Inflammatory macrophage treated with lipopolysaccharide for 1 hour (primary cell): ENCODE measurements around the gene FADD.

Experiments used
- DNase-seq, 2 donors: peaks; one replicate each; pipeline ENCODE4 v3.0.0-alpha.2; 2020 to 2022

FADD gene, protein sequence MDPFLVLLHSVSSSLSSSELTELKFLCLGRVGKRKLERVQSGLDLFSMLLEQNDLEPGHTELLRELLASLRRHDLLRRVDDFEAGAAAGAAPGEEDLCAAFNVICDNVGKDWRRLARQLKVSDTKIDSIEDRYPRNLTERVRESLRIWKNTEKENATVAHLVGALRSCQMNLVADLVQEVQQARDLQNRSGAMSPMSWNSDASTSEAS

DNA sequence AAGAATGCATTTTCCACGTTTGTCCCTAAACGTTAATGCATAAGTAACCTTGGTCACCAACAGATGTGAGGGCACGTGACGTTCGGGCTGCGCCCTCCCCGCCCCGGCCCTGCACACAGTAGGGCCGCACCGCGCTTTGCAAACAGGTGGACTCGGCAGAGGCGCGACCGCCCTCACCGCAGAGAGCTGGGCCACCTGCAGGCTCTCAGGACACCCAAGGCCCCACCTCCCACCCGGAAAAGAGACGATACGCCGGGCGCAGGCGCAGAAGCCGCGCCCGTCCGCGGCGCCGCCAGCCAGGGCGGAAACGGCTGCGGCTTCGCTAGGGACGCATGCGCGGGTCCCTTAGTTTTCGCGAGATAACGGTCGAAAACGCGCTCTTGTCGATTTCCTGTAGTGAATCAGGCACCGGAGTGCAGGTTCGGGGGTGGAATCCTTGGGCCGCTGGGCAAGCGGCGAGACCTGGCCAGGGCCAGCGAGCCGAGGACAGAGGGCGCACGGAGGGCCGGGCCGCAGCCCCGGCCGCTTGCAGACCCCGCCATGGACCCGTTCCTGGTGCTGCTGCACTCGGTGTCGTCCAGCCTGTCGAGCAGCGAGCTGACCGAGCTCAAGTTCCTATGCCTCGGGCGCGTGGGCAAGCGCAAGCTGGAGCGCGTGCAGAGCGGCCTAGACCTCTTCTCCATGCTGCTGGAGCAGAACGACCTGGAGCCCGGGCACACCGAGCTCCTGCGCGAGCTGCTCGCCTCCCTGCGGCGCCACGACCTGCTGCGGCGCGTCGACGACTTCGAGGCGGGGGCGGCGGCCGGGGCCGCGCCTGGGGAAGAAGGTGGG is at the start of gene FADD:
Gene FADD (plus strand): TSS at position 377 of the 831 bp plus-strand sequence. CDS start 164 bp downstream, at position 541.
- DNase-seq, result peak; percentile 89 to 97

DNA sequence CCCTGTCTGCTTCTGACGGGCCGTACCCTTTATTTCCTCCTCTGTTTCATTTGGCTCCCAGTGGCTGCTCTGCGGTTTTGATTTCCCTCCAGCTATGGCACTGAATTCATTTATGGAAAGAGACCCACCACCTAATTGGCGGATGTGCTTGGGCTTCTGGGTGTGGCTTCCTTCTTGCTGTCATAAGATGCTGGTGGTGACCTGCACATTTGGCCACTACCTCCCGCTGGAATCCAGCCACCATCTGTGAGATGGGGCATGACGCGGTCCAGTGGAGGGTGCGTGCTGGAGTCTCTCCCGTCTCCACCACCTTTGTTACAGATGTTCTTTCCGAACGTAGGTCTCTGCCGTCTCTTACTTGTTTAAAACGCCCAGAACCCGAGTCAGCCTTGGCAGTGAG is 47.7 kb upstream of the FADD start:
- no peak for DNase-seq

GRCh38 chr11:70156291-70157037 is 46.6 kb upstream of the FADD start:
- no peak for DNase-seq

DNA sequence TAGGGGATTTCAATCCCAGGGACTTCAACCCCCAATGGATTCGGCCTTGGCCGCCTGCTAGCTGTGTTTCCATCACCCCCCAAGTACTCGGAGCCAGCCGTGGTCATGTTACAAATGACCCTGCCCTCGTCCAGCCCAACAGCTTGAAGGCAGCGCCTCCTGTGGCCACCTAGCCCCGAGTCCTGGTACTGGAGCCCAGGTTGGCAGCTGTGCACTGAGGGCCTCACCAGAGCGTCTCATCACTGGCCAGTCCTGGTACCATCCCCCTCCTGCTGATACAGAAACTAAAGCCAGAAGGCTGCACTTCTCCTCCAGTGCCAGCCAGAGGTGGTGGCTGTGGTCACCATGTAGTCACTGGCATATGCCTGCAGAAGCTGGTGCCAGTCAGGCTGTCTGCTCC is 44.9 kb upstream of the FADD start:
- DNase-seq, result no peak

DNA sequence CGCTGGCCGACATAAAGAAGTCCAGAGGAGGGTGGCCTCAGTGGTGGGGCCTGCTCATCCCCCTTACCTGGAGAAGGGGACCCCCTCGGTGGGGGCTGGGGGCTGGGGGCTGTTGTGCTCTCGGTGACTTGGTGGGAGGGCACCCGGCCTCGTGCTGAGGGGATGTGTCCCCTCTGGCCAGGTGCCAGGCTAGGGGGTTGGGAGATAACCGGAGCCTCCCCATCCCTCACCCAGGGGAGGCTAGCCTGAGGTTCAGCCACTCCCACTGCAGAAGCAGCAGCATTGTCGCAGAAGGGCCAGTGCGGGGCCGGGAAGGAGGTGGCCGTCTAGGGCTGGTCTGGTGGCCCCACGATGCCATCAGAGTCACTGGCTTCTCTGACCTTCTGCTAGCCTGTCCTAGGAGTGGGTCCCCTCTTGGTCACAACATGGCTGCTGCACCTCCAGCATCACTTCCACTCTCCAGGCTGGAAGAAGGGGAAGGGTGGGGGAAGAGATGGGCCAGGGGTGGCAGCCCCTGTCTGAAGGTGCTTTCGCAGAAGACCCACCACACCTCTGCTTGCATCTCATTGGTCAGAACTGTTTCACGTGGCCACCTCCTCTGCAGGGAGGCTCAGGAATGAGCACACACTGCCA is 44.2 kb upstream of the FADD start:
- no peak for DNase-seq

DNA sequence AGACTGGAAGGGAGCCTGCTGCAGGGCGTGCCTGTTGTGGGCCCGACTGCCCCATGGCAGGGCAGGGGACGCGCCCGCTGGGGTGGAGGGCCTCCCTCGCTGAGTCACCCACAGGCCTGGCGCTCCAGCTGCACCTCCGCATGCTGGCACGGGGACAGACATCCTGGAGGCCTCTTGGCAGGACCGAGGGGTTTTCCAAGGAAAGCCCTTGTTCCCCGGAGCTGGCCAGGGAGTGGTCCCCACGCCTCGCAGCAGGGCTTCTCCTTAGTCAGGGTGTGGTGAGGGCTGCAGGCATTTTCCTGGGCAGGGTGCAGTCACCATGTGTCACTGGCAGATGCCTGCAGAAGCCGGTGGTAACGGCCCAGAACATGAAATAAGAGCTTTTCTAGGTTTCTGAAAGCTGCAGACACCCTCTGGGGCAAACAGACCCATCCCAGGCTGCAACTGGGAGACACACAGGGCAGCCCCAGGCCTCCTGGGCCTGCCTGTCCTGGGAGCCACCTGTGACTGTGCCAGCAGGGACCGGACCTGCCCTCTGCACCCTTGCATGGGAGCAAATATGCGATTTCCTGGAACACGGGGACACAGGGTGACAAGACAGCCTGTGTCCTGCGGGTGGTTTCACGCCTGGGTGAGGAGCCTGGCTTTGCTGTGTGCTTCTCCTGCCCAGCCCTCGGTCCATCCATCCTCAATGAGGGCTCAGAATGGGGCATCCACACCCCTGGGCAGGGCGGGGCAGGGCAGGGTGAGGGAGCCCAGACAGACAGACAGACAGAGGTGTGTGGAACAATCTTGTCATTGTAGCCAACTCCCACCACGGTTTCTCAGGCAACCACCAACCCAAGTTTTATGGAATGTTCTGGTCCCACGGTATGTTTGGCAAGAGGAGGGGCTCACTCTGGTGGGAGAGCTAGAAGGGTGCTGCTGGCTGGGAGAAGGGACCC is 43.2 kb upstream of the FADD start:
- no peak for DNase-seq

DNA sequence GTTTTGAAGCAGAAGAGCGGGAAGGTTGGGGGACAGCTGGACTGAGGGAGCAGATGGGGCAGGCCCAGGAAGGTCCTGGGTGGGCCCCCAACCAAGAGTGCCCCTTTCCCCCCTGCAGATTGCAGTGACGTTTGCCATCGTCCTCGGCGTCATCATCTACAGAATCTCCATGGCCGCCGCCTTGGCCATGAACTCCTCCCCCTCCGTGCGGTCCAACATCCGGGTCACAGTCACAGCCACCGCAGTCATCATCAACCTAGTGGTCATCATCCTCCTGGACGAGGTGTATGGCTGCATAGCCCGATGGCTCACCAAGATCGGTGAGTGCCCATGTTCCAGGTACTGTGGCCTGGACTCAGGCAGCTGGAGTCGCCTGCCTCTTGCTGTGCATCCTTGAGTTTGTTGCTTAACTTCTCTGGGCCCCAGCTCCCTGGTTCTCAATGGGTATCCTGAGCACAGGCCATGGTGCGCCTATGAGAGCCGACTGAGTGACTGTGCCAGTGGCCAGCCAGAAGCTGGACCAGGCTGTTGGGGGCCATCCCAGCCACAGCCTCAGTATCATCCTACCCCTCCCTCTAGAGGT is 42.0 kb upstream of the FADD start:
- no peak for DNase-seq

GRCh38 chr11:70164705-70165104 is 38.4 kb upstream of the FADD start:
- no peak for DNase-seq

DNA sequence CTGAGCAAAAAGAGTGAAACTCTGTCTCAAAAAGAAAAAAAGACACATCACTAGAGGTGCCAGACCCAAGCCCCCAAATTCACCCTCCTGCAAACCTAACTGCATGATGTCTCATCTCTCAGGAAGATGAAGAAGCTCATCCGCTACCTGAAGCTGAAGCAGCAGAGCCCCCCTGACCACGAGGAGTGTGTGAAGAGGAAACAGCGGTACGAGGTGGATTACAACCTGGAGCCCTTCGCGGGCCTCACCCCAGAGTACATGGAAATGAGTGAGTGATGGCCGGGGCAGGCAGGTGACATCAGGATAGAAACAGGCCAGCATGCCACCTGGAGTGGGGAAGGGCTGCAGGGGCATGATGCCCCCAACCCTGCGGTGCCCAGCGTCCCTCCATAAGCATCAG is 36.0 kb upstream of the FADD start:
- no peak for DNase-seq

DNA sequence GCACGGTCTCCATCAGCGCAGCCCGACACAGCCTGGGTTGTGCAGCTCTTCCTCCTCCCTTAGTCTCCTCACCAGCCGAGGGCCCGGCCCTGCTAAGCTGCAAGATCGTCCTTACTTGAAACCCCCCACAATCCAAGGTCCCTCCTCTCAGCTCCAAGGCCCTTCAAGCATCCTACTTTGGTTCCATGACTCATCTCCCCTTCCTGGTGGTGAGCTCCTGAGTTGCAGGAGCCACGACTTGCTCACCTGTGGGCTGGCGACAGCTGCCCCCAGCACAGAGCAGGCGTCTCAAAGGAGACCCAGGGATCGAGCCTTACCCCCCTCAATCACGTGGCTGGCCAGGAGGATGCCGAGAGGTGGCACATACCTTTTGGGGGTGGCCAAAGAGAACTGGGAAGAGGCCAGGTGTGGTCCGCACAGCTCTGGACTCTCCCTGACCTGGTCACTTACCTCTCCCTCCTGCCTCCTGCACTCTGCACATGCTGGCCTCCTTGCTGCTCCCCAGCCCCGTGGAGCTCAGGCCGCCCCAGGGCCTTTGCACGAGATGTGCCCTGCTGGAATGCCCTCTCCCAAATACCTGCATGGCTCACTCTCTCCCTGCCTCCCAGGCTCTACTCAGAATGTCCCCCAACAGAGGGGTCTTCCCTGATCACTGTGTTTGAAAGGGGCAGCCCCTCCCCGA is 35.2 kb upstream of the FADD start:
- no peak for DNase-seq

GRCh38 chr11:70168405-70168754 is 34.7 kb upstream of the FADD start:
- DNase-seq, result no peak

GRCh38 chr11:70169127-70169526 is 34.0 kb upstream of the FADD start:
- no peak for DNase-seq

GRCh38 chr11:70169632-70170031 is 33.5 kb upstream of the FADD start:
- no peak for DNase-seq

DNA sequence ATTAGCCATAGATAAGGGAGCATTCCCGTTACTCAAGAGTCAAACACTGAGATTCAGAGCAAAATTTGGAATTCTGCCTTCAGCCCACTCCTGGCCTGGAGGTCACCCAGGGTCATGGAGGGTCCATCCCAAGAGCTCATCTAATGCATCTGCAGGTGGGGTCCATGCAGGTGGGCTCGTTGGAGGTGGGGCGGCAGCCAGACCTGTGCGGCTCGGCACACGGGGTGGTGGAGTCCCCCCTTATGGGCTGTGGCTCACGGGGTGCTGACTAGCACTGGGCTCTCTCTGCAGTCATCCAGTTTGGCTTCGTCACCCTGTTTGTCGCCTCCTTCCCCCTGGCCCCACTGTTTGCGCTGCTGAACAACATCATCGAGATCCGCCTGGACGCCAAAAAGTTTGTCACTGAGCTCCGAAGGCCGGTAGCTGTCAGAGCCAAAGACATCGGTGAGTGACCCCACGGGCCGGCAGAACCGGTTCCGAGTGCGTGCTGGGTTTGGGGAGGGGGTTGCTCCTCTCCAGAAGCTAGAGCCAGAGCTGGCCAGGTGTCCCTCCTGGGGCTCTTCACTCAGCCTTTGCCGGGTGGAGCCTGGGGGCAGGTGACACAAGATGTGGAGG is 32.4 kb upstream of the FADD start:
- DNase-seq, result no peak

GRCh38 chr11:70173018-70173417 is 30.1 kb upstream of the FADD start:
- DNase-seq, result no peak

DNA sequence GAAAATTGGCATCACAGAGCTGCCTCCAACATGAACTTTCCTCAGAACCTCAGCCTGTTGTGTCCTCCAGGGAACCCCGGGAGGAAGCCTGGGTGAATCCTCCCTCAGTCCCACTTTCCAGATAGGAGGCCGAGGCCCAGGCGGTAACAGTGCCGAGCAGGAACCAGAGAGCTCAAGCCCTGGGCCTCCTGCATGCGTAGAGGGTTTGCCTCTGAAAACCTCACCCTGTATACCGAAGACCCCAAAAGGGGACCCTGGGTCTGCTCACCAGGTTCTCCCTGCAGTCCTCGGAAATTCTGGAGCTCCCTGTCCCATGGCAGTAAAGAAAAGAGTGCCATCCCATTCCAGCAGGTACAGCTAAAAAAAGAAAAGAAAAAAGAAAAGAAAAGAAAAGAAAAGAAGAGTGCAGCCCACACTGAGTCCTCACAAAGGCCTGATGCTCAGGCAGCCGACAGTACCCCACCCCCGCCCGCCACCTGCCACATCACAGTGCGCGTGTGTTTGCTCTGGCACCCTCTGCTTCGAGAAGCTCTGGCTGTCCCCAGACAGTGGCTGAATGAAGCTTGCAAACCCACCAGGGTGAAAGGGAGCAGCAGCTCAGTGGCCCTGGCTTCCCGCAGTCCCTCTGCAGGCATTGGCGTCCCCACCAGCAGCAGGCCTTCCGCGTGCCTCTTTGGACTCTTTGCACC is 28.4 kb upstream of the FADD start:
- DNase-seq, result no peak

- no peak for DNase-seq
Measured at GRCh38 chr11:70175236-70175698, 27.8 kb upstream of the FADD start.

- peak in 1 of 2 donors; percentile 42 for DNase-seq
Measured at GRCh38 chr11:70176940-70177689, 26.0 kb upstream of the FADD start.

GRCh38 chr11:70180906-70181305 is 22.2 kb upstream of the FADD start:
- DNase-seq, result no peak
